Stimulated activated CD4-positive, alpha-beta T cell treated with anti-CD3 and anti-CD28 coated beads, Interleukin-4, amount 100 ng/mL, for 4 hours (primary cell): ENCODE results near the gene ERC2.
"Not testable (repeated sequence)": the region's sequence is repeated elsewhere in the genome, so short reads cannot be mapped to it uniquely, and the experiment has no call there.

Experiments
- DNase-seq, 2 experiments: peaks; one replicate each; pipeline ENCODE4 v3.0.0-alpha.2; 2020

Gene ERC2

GRCh38 chr3:55863028-55863427, 605.2 kb downstream of the ERC2 start:
- DNase-seq: no peak

DNA sequence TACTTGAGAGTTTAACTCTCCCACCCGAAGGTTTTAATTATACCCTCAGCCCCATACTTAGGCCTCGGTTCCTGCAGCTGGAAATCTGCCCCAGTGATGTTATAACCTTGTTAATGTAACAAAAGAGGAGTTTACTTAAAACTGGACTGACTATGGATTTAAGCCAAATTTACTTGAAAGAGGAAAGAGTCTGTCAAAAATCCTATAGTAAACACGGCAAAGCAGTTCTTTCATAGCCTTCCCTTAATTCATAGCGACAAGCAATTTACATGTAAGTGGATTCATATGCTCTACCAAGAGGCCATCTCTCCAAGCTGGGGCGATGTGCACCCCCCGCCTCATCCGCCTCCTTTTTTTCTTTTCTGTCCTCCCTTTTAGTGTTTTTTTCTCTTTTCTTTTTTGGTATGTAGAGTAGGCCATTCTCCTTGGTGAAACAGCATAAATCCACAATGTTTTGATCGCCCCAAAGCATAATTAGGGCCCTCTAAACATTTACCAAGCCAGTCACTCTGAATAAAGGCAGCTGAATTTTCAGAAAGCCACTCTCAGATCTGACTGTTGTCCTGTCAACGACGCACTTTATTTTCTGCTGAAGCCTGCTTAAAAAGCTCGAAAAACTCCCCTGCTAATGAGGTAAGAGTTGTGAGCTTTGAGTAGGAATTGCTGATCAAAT, 608.1 kb downstream of the ERC2 start:
- DNase-seq: no peak

GRCh38 chr3:55859305-55859704, 609.0 kb downstream of the ERC2 start:
- no peak for DNase-seq

- no peak for DNase-seq
Observed at GRCh38 chr3:55858727-55859126, 609.5 kb downstream of the ERC2 start.

GRCh38 chr3:55858302-55858701, 610.0 kb downstream of the ERC2 start:
- no peak for DNase-seq

- no peak for DNase-seq
Observed at GRCh38 chr3:55857633-55858032, 610.6 kb downstream of the ERC2 start.

DNA sequence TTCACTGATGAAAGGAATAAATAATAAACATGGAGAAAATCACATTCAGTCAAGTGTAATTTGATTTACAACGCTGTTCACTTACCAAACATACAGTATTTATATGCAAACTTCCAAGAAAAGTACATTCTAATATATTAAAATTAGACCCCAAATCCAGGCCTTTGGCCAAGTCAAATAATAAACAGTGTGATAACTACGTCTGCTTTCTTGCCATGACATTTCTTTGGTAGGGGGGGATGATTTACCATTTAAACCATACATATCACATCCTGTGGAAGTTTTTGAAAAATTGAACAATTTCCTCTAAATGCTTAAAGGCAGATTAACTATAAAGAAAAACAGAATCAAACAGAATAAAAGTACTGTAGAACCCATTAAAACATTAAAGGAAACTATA, 613.0 kb downstream of the ERC2 start:
- no peak for DNase-seq

DNA sequence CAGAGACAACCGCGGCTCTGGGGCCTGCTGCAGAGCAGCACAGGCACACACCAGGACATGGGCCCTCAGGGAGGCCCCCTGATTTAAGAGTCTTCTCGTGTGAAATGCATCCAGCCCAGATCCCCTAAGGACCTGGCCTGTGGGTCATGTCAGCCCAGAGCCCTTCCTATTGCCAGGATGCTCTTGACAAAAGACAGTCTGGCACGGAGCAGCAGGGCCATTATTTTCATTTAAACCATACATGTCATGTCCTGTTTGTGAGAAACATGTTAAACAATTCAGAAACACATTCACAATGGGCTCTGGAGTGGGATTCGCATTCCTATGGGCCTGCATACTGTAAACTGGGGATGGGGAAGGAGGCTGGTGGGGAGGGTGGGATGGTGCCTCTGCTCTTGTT, 613.8 kb downstream of the ERC2 start:
- DNase-seq: no peak

GRCh38 chr3:55852326-55852725, 615.9 kb downstream of the ERC2 start:
- DNase-seq: no peak

DNA sequence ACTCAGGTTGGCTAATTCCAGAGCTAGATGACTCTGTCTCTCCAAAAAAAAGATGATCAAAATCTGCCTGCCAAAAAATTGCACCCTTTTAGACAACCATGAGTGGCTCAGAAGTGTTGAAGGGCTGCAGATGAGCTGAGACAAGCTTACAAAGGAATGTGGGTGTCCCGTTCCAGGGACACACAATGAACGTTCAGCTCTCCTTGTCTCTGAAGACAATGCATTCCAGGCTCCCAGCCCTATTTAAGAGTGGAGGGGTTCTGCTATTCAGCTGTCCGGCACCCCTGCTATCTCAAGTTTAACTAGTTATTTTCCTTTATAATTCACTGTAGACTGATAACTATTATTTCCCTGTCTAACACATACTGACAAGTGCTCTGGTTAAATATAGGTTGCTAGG, 626.1 kb downstream of the ERC2 start:
- DNase-seq: no peak

DNA sequence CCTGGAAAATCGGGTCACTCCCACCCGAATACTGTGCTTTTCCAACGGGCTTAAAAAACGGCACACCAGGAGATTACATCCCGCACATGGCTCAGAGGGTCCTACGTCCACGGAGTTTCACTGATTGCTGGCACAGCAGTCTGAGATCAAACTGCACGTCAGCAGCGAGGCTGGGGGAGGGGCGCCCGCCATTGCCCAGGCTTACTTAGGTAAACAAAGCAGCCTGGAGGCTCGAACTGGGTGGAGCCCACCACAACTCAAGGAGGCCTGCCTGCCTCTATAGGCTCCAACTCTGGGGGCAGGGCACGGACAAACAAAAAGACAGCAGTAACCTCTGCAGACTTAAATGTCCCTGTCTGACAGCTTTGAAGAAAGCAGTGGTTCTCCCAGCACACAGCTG, 636.4 kb downstream of the ERC2 start:
- DNase-seq: not testable (repeated sequence)

DNA sequence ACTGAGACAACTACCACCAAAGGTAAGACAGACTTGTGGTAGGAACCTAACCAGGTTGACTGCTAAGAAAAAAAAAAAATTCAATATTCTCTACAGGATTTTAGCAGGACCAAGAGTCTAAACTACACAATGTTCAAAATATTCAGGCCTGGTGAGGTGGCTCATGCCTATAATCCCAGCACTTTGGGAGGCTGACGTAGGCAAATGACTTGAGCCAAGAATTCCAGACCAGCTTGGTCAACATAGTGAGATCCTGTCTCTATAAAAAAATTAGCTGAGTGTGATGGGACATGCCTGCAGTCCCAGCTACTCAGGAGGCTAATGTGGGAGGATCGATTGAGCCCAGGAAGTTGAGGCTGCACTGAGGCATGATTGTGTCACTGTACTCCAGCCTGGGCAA, 639.6 kb downstream of the ERC2 start:
- DNase-seq: no peak

DNA sequence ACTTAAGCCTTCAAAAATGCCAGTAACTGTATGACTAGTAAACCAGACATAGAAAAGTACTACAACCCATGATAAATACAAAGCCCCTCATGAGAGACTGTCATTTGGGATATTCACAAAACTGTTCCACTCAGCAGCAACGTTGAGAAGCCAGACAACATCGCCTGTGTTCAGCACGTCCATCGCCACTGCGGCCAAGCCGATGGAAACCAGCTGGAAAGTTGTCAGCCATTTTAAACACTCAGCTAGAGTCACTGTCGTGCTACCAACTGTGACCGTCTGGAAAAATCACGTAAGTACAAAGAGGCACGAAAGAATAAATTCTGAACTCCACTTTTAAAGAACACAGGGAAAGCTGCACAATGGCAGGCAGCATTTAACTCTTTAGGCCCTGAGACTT, 640.5 kb downstream of the ERC2 start:
- no peak for DNase-seq

GRCh38 chr3:55826731-55827496, 641.4 kb downstream of the ERC2 start:
- DNase-seq: no peak

DNA sequence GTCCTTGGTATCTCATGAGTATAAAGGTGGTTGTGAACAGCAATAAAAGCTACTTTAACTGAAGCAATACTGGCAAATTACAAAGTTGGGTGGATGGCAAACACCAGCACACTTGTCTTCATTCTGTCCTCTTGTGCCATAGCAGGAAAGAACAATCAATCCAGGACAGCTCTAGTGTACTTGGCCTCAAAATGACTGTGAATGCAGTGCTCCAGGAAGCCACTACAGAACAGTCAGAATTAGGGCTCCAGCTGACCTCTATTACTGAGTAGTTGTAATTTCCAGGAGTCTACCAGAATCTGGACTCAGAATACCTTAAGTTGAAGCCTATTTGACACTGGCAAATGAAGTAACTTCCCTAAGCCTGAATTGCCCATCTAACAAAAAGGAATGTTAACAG, 642.2 kb downstream of the ERC2 start:
- DNase-seq: no peak

GRCh38 chr3:55824406-55824805, 643.9 kb downstream of the ERC2 start:
- no peak for DNase-seq

- no peak for DNase-seq
Observed at GRCh38 chr3:55823829-55824228, 644.4 kb downstream of the ERC2 start.

GRCh38 chr3:55823001-55823400, 645.3 kb downstream of the ERC2 start:
- DNase-seq: no peak

- no peak for DNase-seq
Observed at GRCh38 chr3:55819005-55819404, 649.3 kb downstream of the ERC2 start.

- no peak for DNase-seq
Observed at GRCh38 chr3:55818485-55818884, 649.8 kb downstream of the ERC2 start.

DNA sequence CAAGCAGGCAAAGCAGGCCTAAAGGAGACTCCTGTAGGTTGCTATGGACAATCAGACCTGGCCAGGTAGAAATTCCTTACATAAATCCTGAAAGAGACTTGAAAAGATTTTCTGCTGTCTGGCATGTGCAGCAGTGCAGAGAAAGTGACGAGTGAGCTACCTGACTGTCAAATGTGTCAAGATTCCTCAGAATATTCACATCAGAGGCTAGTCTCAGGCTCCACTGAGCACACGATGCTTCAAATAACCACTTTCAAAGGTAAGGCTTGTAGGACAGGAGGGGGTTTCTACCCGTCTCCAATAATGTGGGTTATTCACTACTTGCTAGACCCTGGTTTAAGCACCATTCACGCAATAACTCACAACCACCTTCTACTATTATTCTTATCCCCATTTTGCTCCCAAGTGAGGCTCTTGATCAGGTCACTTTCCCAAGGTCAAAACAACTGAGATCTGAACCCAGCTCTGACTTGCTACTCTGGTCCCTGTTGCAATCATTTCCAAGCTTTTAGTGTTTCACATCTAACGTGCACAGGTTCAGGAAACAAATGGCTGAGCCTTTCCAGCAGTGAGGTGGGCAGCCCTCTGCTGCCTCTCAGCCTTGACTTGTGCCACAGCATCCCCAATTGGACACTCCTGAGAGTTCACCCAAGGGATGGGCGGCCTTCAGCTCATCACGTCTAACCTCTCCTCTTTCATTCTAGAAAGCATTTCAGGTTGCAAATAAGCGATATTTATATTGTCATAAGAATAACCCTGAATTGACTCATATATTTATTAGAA, 651.3 kb downstream of the ERC2 start:
- DNase-seq: no peak

DNA sequence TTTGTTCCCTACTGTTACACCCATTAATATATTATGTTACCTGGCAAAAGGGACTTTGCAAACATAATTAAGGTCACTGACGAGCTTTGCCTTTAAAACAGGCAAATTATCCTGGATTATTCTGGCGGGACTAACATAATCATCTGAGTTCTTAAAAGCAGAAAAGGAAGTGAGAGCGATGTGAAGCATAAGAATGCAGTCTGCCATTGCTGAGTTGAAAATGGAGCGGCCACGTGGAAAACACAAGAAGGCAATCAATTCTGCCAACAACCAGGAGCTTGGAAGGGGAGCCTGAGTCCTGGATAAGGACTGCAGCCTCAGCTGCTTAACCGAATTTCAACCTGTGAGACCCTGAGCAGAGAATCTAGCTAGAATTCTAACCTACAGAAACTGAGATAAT, 653.0 kb downstream of the ERC2 start:
- no peak for DNase-seq

- no peak for DNase-seq
Observed at GRCh38 chr3:55813268-55814097, 654.8 kb downstream of the ERC2 start.
